SU-DHL-6 (cell line): ENCODE measurements around the gene NTM.

Experiments used
- EZH2phosphoT487 ChIP-seq: fragments of 200-600 bp; sonication (generic), shearing (Covaris generic); conservative IDR thresholded peaks from 2 replicates; pipeline ENCODE4 v1.6.1; 2018; ENCODE audit warnings: mild to moderate bottlenecking, antibody characterized with exemption, low read length, moderate library complexity, mixed read lengths
- TF ChIP-seq, protein P1 (sequence below): fragments of 200-600 bp; sonication (generic); IDR thresholded peaks from one replicate; pipeline ENCODE4 v1.5.1; 2017; ENCODE audit warnings: antibody characterized with exemption, mild to moderate bottlenecking, low read length, moderate library complexity; ENCODE audit not compliant: insufficient read depth, poor library complexity, severe bottlenecking

GRCh38 chr11:131695889-131696429, 325.5 kb downstream of the NTM start:
- TF ChIP-seq, protein P1, sequence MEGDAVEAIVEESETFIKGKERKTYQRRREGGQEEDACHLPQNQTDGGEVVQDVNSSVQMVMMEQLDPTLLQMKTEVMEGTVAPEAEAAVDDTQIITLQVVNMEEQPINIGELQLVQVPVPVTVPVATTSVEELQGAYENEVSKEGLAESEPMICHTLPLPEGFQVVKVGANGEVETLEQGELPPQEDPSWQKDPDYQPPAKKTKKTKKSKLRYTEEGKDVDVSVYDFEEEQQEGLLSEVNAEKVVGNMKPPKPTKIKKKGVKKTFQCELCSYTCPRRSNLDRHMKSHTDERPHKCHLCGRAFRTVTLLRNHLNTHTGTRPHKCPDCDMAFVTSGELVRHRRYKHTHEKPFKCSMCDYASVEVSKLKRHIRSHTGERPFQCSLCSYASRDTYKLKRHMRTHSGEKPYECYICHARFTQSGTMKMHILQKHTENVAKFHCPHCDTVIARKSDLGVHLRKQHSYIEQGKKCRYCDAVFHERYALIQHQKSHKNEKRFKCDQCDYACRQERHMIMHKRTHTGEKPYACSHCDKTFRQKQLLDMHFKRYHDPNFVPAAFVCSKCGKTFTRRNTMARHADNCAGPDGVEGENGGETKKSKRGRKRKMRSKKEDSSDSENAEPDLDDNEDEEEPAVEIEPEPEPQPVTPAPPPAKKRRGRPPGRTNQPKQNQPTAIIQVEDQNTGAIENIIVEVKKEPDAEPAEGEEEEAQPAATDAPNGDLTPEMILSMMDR: no peak
- TF ChIP-seq EZH2phosphoT487: no peak
